ENCODE data around the gene CACNG4. TPM values are rescaled to one million over a fixed set of nuclear protein-coding genes. Genes with fewer than 3 reads are reported as not detected.
A peak's percentile ranks its signal among the peaks of the same experiment; 100 is the strongest.

CACNG4 gene
- polyA plus RNA-seq, 2 of the 4 experiments (the other 2 are of a cell fraction), result 6.2 to 10.2 TPM

- no peak overlapping the region for H3K4me2 ChIP-seq
- H3K4me3 ChIP-seq, result no peak overlapping the region
- TF ChIP-seq RARB (CRISPR knock-in tag; IDR thresholded peaks at IDR 0.05) (no peak), RCOR1 (IDR thresholded peaks at IDR 0.05; ENCODE audit: low read depth, low read length) (no peak), ZNF302 (CRISPR knock-in tag; IDR thresholded peaks at IDR 0.05) (no peak), ZFP36 (IDR thresholded peaks at IDR 0.05; ENCODE audit: borderline replicate concordance, partially characterized antibody) (no peak), CEBPB (IDR thresholded peaks at IDR 0.05) (no peak), FOSL2 (IDR thresholded peaks at IDR 0.05) (no peak), FOSL2 (CRISPR knock-in tag; IDR thresholded peaks at IDR 0.05) (no peak), FOXS1 (CRISPR knock-in tag; IDR thresholded peaks at IDR 0.05) (no peak), TP53 (CRISPR knock-in tag; IDR thresholded peaks at IDR 0.05) (no peak), RAD21 (conservative IDR thresholded peaks at IDR 0.05 in 1 of 2, IDR thresholded peaks at IDR 0.05 in 1 of 2) (no peak), HES2 (IDR thresholded peaks at IDR 0.05) (no peak), RFX5 (IDR thresholded peaks at IDR 0.05) (no peak), MAX (IDR thresholded peaks at IDR 0.05) (no peak), EP300 (IDR thresholded peaks at IDR 0.05) (no peak)
- peak overlapping the region in 1 of 2 experiments; percentile 89; a peak in 3 of 6 replicates for H3K27ac ChIP-seq
- H3K4me1 ChIP-seq, result peaks cover 33% of the 10 kb centered on the region
- ChIA-PET CTCF (interaction anchor here (1.4 to 1.7 kb wide), 2 partner anchors 12 to 49 kb away, joined by 5 read pairs; no protein-coding TSS in a partner anchor), POLR2A (no interaction called here)
- DNase-seq (ENCODE audit: low read depth in 1 of 2, low spot score in 1 of 2) (no peak), FAIRE-seq (no peak), ATAC-seq (no peak)
- WGBS (ENCODE audit: missing lambda C conversion rate), result 93% methylated on average over 3 of the region's 3 CpGs
- peaks cover 12% of the 10 kb centered on the region; the same call in 1 of the 3 replicates for H3K9me3 ChIP-seq
These were observed 9.9 kb upstream of the CACNG4 start for GRCh38 chr17:66954632-66955031.

DNA sequence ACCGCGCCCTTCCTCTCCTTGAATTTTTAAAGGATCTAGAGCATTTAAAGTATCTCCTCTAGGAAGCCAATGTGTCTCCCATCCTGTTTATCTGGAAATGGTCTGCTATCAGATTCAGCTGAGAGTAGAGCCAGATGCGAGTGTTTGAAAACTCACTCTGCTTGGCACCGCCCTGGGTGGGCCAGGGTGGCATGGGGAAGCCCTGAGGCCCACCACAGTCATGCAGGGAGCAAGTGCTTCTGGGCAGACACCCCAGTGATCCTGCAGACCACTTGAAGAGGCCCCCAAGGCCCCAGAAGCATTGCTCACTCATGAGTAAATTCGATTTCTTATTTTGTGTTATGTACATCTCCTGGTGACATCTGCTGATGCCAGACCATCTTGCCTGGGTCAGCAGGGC is 8.7 kb upstream of the CACNG4 start:
- DNase-seq (ENCODE audit: low read depth in 1 of 2, low spot score in 1 of 2) (no peak), ATAC-seq (no peak), FAIRE-seq (no peak)
- ChIA-PET POLR2A (no interaction called here), CTCF (interaction anchor here (1.4 kb wide), 1 partner anchor 11 kb away, joined by 5 read pairs; no protein-coding TSS in a partner anchor)
- no peak overlapping the region for H3K4me3 ChIP-seq
- H3K4me2 ChIP-seq, result no peak overlapping the region
- no peak for TF ChIP-seq ZSCAN20 (CRISPR knock-in tag; IDR thresholded peaks at IDR 0.05)
- TF ChIP-seq PBX3 (IDR thresholded peaks at IDR 0.05), result no peak
- no peak for TF ChIP-seq NPAS2 (CRISPR knock-in tag; IDR thresholded peaks at IDR 0.05; ENCODE audit: borderline replicate concordance)
- no peak for TF ChIP-seq MAX (IDR thresholded peaks at IDR 0.05)
- no peak for TF ChIP-seq SMC3 (IDR thresholded peaks at IDR 0.05)
- TF ChIP-seq POLR2A (IDR thresholded peaks at IDR 0.05; ENCODE audit: low read length), result no peak
- no peak for TF ChIP-seq GATA3 (IDR thresholded peaks at IDR 0.05; ENCODE audit: borderline replicate concordance)
- TF ChIP-seq RARB (CRISPR knock-in tag; IDR thresholded peaks at IDR 0.05), result no peak
- no peak for TF ChIP-seq RNF2 (IDR thresholded peaks at IDR 0.05; ENCODE audit: borderline replicate concordance, low read depth)
- TF ChIP-seq RCOR1 (IDR thresholded peaks at IDR 0.05; ENCODE audit: low read depth, low read length), result no peak
- TF ChIP-seq FOSL2 (IDR thresholded peaks at IDR 0.05), result no peak
- no peak for TF ChIP-seq FOSL2 (CRISPR knock-in tag; IDR thresholded peaks at IDR 0.05)
- TF ChIP-seq EHF (CRISPR knock-in tag; IDR thresholded peaks at IDR 0.05), result no peak
- TF ChIP-seq KDM5A (IDR thresholded peaks at IDR 0.05), result no peak
- TF ChIP-seq NR3C1 (IDR thresholded peaks at IDR 0.05), result no peak
- no peak for TF ChIP-seq EP300 (IDR thresholded peaks at IDR 0.05)
- peaks cover 30% of the 10 kb centered on the region for H3K4me1 ChIP-seq
- no peaks in the 10 kb centered on the region for H3K9me3 ChIP-seq
- 0 out of 6 replicates have a peak overlapping the region, but pooled peaks of 1 of the 2 experiments have one; percentile 20 for H3K27ac ChIP-seq
- 84% methylated on average over 5 of the region's 5 CpGs for WGBS (ENCODE audit: missing lambda C conversion rate)

DNA sequence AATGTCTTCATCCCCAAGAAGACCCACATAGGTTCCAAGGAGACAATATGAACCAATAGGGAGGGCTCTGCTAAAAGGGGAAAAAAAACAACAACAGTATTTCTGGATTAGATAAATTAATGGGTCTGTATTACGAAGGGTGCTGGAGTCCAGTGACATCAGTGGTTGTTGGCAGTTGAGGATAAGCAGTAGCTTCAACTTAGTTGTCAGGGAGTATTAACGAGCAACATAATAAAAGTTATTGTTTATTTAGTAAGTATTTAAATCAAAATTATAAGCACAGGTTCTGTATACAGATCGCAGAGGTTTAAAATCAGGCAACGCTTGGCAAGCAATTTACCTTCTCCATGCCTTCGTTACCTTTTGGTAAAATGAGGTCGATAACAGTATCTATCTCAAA is 7.6 kb upstream of the CACNG4 start:
- DNase-seq (ENCODE audit: low read depth in 1 of 2, low spot score in 1 of 2), result no peak
- 86% methylated on average over 6 of the region's 6 CpGs for WGBS (ENCODE audit: missing lambda C conversion rate)
- Histone ChIP-seq H3K4me3 (no peak overlapping the region), H3K9me3 (no peaks in the 10 kb centered on the region), H3K4me1 (peaks cover 19% of the 10 kb centered on the region), H3K4me2 (no peak overlapping the region), H3K27ac (no peak overlapping the region)
- TF ChIP-seq ZC3H11A (IDR thresholded peaks at IDR 0.05), result no peak
- TF ChIP-seq POLR2A (IDR thresholded peaks at IDR 0.05; ENCODE audit: low read length), result no peak
- no peak for TF ChIP-seq PHF8 (IDR thresholded peaks at IDR 0.05; ENCODE audit: borderline replicate concordance, low read depth)
- TF ChIP-seq CBX2 (IDR thresholded peaks at IDR 0.05; ENCODE audit: borderline replicate concordance, low read depth), result no peak
- TF ChIP-seq BCL3 (IDR thresholded peaks at IDR 0.05), result no peak
- no peak for TF ChIP-seq CHD4 (IDR thresholded peaks at IDR 0.05; ENCODE audit: borderline replicate concordance)
- TF ChIP-seq ZNF302 (CRISPR knock-in tag; IDR thresholded peaks at IDR 0.05), result no peak
- TF ChIP-seq MAZ (IDR thresholded peaks at IDR 0.05; ENCODE audit: borderline replicate concordance, low read depth, low read length), result no peak
- no peak for FAIRE-seq
- POLR2A ChIA-PET, result no interaction called here
- CTCF ChIA-PET, result interaction anchor here (0.7 to 1.4 kb wide), 2 partner anchors 11 to 1156 kb away, joined by 3 to 4 read pairs; no protein-coding TSS in a partner anchor
- no peak for ATAC-seq

Data from A549 (cell line).